LNCaP clone FGC (cell line): ENCODE results near the gene PLA2R1.

Source experiments
- DNase-seq: peaks from one replicate; pipeline ENCODE4 v3.0.0-alpha.2; 2011; ENCODE audit warnings: low read depth
- H3K4me3 ChIP-seq: 2 replicates; pipeline ENCODE4 v1.5.1; 2011; ENCODE audit warnings: mild to moderate bottlenecking, low read depth, low read length, control low read depth
- TF ChIP-seq, protein P1 (sequence below): IDR thresholded peaks from 2 replicates; pipeline ENCODE4 v1.5.1; 2012; ENCODE audit warnings: mild to moderate bottlenecking; ENCODE audit not compliant: control insufficient read depth, insufficient read depth; ENCODE audit errors: extremely low read depth

Gene PLA2R1

DNA sequence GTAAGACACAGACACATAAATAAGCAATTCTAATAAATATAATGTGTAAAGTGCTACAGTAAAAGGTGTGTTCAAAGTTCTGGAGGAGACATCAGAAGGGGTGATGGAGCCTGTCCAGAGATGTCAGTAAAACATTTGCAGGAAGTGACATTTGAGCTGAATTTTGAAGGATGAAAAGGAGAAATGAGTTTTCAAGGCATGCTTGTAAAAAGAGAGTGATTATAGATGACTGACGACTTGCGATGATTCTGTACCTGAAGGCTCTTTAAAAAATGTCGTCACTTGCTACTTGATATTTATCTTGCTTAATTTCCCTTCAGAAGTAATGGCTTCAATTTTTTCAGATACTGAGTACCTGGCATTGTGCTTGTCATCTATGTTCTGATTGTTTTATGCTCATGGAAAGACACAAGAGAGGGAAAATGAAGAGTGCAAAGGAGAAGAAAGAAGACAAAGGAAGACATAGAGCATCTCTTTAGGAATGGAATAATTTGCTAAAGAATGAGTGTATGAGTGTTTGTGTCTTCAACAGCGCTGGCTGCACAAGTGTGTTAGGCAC, 73.9 kb downstream of the PLA2R1 start:
- TF ChIP-seq, protein P1, sequence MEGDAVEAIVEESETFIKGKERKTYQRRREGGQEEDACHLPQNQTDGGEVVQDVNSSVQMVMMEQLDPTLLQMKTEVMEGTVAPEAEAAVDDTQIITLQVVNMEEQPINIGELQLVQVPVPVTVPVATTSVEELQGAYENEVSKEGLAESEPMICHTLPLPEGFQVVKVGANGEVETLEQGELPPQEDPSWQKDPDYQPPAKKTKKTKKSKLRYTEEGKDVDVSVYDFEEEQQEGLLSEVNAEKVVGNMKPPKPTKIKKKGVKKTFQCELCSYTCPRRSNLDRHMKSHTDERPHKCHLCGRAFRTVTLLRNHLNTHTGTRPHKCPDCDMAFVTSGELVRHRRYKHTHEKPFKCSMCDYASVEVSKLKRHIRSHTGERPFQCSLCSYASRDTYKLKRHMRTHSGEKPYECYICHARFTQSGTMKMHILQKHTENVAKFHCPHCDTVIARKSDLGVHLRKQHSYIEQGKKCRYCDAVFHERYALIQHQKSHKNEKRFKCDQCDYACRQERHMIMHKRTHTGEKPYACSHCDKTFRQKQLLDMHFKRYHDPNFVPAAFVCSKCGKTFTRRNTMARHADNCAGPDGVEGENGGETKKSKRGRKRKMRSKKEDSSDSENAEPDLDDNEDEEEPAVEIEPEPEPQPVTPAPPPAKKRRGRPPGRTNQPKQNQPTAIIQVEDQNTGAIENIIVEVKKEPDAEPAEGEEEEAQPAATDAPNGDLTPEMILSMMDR, result no peak
- DNase-seq, result no peak
- no peak overlapping the region for H3K4me3 ChIP-seq

DNA sequence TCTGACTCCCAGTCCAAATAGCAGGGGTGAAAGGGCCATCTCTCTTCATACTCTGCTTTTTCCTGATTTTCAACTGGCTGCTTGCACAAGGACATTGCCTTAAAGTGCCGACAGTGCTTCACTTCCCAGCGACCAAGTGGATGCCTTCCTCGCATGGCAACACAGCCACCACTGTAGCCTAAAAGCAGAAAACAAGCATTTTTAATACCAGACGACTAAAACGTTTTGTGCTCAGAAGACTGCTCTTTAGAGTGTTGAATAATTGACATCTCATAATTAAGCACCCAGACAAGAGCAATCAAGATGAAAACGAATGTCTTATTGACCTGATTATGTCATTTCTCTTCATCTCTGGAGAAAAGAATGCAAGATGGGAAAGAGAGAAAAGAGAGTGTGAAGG, 75.2 kb downstream of the PLA2R1 start:
- H3K4me3 ChIP-seq, result no peak overlapping the region
- TF ChIP-seq, protein P1, result no peak
- DNase-seq, result no peak

DNA sequence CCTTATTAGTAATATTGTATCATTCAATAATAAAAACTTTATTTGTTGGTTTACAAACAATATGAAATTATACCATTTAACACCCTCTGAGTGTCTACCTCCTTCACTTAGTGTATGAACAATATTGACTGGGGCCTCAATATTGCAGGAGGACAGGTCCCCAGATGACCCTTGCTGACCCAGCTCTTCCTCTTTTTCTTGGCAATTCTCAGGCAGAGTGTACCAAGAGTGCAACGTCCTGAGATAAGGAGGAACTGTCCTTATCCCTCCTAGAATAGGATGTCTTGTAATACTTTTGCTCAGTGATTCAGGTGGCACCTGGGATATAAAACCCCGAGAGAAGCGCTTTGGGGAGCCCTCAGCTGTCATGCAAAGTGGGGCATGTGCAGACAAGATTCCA, 76.8 kb downstream of the PLA2R1 start:
- no peak for DNase-seq
- H3K4me3 ChIP-seq, result no peak overlapping the region
- TF ChIP-seq, protein P1, result no peak

DNA sequence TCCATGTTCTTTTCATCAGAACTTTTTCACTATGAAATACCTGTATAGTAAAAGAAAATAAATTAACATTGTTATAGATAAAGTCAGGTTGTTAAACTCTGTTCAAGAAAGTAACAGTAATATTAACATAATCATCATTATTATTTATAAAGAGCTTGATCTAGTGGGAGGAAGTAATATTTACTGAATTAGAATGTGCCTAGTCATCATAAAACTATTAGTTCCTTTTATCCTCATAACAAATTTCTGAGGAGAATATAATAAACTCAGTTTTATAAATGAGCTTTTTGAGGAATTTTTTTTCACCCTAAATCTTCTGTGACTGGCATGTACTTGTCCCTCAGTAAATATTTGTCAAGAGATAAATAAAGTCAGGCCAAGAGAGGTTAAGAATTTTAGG, 78.4 kb downstream of the PLA2R1 start:
- H3K4me3 ChIP-seq, result no peak overlapping the region
- TF ChIP-seq, protein P1, result no peak
- no peak for DNase-seq

DNA sequence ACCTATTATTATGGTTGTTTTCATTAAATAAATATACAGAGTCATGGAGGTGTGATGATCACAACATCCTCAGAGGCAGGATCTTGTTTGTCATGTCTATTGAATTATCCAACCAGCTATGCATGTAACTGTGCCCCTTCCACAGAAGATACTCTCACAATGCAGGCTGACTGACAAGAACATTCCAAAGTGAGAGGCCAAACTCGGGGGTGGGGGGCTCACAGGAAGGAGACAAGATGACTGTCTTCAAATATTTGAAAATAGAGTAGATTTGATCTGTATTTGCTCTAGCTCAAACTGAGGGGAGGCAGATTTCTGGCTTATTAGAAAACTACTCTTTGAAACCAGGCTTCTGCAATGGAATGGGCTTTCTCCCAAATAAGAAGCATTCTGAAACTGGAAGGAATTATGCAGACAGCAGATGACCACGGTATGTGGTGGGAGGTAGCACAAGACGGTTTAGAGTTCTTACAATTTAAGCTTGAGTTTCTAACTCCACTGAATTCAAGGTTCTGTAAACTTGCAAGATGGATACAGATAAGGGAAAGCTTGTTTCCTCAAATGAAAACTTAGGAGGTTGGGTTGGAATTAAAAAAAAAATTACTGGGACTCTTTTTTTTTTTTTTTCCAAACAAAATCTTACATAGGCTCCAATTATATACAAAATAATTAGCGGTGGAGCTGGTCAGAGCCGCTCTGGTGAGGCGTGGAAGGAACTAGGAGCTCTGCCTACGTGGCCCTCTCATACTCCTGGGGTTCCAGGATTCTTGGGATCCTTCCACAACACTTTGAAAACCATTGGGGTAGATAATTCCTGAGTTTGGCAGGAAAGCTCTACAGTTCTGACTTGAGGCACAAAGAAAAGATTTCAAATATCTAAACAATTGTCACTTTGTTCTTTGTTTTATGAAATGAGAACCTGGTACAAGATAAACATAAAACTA, 79.3 kb downstream of the PLA2R1 start:
- TF ChIP-seq, protein P1, result no peak
- no peak for DNase-seq
- H3K4me3 ChIP-seq, result no peak overlapping the region

DNA sequence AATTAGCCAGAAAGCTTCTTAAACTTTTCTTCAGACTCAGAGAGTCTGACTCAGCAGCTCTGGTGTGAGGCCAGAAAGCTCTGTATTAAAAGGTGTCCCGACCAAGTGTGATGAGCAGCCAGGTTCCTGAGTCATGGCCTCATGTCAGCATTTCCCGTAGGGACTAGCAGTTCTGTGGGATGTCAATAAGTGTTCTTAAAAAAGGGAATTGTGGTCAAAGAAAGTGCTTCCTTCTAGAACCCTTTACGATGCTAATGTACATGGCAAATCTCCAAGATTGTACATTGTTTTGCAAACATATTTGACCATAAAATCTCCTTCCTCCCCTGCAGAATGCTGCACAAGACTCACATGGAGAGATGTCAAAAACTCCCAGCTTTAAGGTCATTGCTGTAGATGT, 80.1 kb downstream of the PLA2R1 start:
- H3K4me3 ChIP-seq, result no peak overlapping the region
- DNase-seq, result peak; percentile 23
- TF ChIP-seq, protein P1, result no peak
